Endodermal cell (in vitro differentiated cells): ENCODE results near the gene UGT1A3. TPM values are rescaled to one million over a fixed set of nuclear protein-coding genes. Genes with fewer than 3 reads are reported as not detected.

Experiments
- DNase-seq: peaks from one replicate; pipeline ENCODE4 v3.0.0-alpha.2; 2017
- H3K27ac ChIP-seq: 2 replicates; pipeline ENCODE4 v1.5.1; 2013; ENCODE audit warnings: mild to moderate bottlenecking, low read depth, low read length, moderate library complexity
- H3K27me3 ChIP-seq: 2 replicates; pipeline ENCODE4 v1.6.1; 2013; ENCODE audit warnings: mild to moderate bottlenecking, low read length, moderate library complexity; ENCODE audit not compliant: insufficient read depth, control insufficient read depth, poor library complexity, severe bottlenecking
- H3K36me3 ChIP-seq: 2 replicates; pipeline ENCODE4 v1.7.0; 2013; ENCODE audit warnings: mild to moderate bottlenecking, low read length, moderate library complexity; ENCODE audit not compliant: control insufficient read depth, insufficient read depth
- H3K4me1 ChIP-seq: one replicate; pipeline ENCODE4 v1.7.0; 2013; ENCODE audit warnings: low read length; ENCODE audit not compliant: control insufficient read depth, insufficient read depth
- H3K4me3 ChIP-seq: 2 replicates; pipeline ENCODE4 v1.5.1; 2013; ENCODE audit warnings: mild to moderate bottlenecking, low read length, moderate library complexity
- H3K9ac ChIP-seq: 2 replicates; pipeline ENCODE4 v1.6.1; 2013; ENCODE audit warnings: mild to moderate bottlenecking, low read length, moderate library complexity; ENCODE audit not compliant: poor library complexity, severe bottlenecking; ENCODE audit errors: extremely low read depth
- H3K9me3 ChIP-seq: 2 replicates; pipeline ENCODE4 v1.6.1; 2013; ENCODE audit warnings: mild to moderate bottlenecking, low read length, moderate library complexity; ENCODE audit not compliant: control insufficient read depth
- H3K27ac Mint-ChIP-seq: 2 replicates; pipeline ENCODE4 v1.8.0; 2020; ENCODE audit warnings: mixed read lengths
- H3K27me3 Mint-ChIP-seq: 2 replicates; pipeline ENCODE4 v1.8.0; 2021; ENCODE audit warnings: mild to moderate bottlenecking, mixed read lengths; ENCODE audit not compliant: insufficient read depth
- H3K36me3 Mint-ChIP-seq: 2 replicates; pipeline ENCODE4 v1.8.0; 2020; ENCODE audit warnings: low read depth, mixed read lengths
- H3K4me1 Mint-ChIP-seq: 2 replicates; pipeline ENCODE4 v1.8.0; 2020; ENCODE audit warnings: mixed read lengths
- H3K4me3 Mint-ChIP-seq: 2 replicates; pipeline ENCODE4 v1.8.0; 2020; ENCODE audit warnings: mild to moderate bottlenecking, moderate library complexity, mixed read lengths
- H3K9me3 Mint-ChIP-seq: 2 replicates; pipeline ENCODE4 v1.8.0; 2020; ENCODE audit warnings: mild to moderate bottlenecking, mixed read lengths
- WGBS, 2 experiments: methylation state at CpG; one replicate each; pipeline versions ENCODE4 v1.1.5 to v1.1.7; 2013; ENCODE audit warnings: missing lambda C conversion rate in 2 of 2, mixed read lengths in 1 of 2; ENCODE audit not compliant: insufficient coverage in 1 of 2, insufficient read length in 1 of 2; 5-methylcytosine and 5-hydroxymethylcytosine counted together
- total RNA-seq, 2 donors: library from RNA; stranded (reverse); fragmentation: NEBNext Ultra II Directional in 1 of 2; extraction: Animal tissue kit (Norgen Biotek cat#: 25700) in 1 of 2; gene quantifications; 2 replicates in 1 of 2; 3 replicates in 1 of 2; pipeline ENCODE4 v1.2.1, GENCODE V29; 2021
- TF ChIP-seq, protein P1 (sequence below): fragments of 200-600 bp; sonication (generic); conservative IDR thresholded peaks from 2 replicates; pipeline ENCODE4 v1.5.0; 2021; ENCODE audit warnings: antibody characterized with exemption, mild to moderate bottlenecking

Gene UGT1A3
- total RNA-seq, 2 donors from 2014 or later: not detected

- no peak overlapping the region for H3K4me3 ChIP-seq
- Mint-ChIP-seq H3K4me1 (peaks cover 18% of the 10 kb centered on the region), H3K27me3 (peaks cover 1% of the 10 kb centered on the region), H3K36me3 (no peaks in the 10 kb centered on the region), H3K9me3 (peaks cover 3% of the 10 kb centered on the region), H3K27ac (no peak overlapping the region), H3K4me3 (no peak overlapping the region)
- H3K9ac ChIP-seq: no peak overlapping the region
- H3K27ac ChIP-seq: no peak overlapping the region
- no peaks in the 10 kb centered on the region for H3K36me3 ChIP-seq
- H3K4me1 ChIP-seq: no peaks in the 10 kb centered on the region
- H3K27me3 ChIP-seq: no peaks in the 10 kb centered on the region
- WGBS, 2 experiments: 73 to 75% methylated on average over 4 of the region's 4 CpGs
- TF ChIP-seq, protein P1, sequence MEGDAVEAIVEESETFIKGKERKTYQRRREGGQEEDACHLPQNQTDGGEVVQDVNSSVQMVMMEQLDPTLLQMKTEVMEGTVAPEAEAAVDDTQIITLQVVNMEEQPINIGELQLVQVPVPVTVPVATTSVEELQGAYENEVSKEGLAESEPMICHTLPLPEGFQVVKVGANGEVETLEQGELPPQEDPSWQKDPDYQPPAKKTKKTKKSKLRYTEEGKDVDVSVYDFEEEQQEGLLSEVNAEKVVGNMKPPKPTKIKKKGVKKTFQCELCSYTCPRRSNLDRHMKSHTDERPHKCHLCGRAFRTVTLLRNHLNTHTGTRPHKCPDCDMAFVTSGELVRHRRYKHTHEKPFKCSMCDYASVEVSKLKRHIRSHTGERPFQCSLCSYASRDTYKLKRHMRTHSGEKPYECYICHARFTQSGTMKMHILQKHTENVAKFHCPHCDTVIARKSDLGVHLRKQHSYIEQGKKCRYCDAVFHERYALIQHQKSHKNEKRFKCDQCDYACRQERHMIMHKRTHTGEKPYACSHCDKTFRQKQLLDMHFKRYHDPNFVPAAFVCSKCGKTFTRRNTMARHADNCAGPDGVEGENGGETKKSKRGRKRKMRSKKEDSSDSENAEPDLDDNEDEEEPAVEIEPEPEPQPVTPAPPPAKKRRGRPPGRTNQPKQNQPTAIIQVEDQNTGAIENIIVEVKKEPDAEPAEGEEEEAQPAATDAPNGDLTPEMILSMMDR: no peak
- no peaks in the 10 kb centered on the region for H3K9me3 ChIP-seq
- no peak for DNase-seq
These were observed 22.8 kb upstream of the UGT1A3 start for GRCh38 chr2:233705911-233706506.

- H3K27ac Mint-ChIP-seq: no peak overlapping the region
These were observed 22.1 kb upstream of the UGT1A3 start for GRCh38 chr2:233706720-233707119.

GRCh38 chr2:233707940-233708644 lies 20.8 kb upstream of the UGT1A3 start:
- Histone ChIP-seq H3K9me3 (no peaks in the 10 kb centered on the region), H3K36me3 (no peaks in the 10 kb centered on the region), H3K27me3 (no peaks in the 10 kb centered on the region), H3K27ac (no peak overlapping the region), H3K4me1 (no peaks in the 10 kb centered on the region), H3K9ac (no peak overlapping the region), H3K4me3 (no peak overlapping the region)
- Mint-ChIP-seq H3K27me3 (no peaks in the 10 kb centered on the region), H3K4me3 (no peak overlapping the region), H3K27ac (no peak overlapping the region), H3K36me3 (no peaks in the 10 kb centered on the region), H3K9me3 (no peaks in the 10 kb centered on the region), H3K4me1 (peaks cover 5% of the 10 kb centered on the region)
- TF ChIP-seq, protein P1: no peak
- no peak for DNase-seq
- WGBS, 2 experiments: 89 to 92% methylated on average over 8 to 9 of the region's 10 CpGs

More at GRCh38 chr2:233706720-233707119, 22.1 kb upstream of the UGT1A3 start:
- H3K4me3 Mint-ChIP-seq: no peak overlapping the region
- Histone ChIP-seq H3K36me3 (no peaks in the 10 kb centered on the region), H3K9ac (no peak overlapping the region), H3K27me3 (no peaks in the 10 kb centered on the region), H3K9me3 (no peaks in the 10 kb centered on the region), H3K27ac (no peak overlapping the region), H3K4me1 (no peaks in the 10 kb centered on the region), H3K4me3 (no peak overlapping the region)
- no peaks in the 10 kb centered on the region for H3K36me3 Mint-ChIP-seq
- no peaks in the 10 kb centered on the region for H3K27me3 Mint-ChIP-seq
- H3K4me1 Mint-ChIP-seq: peaks cover 18% of the 10 kb centered on the region
- H3K9me3 Mint-ChIP-seq: no peaks in the 10 kb centered on the region
- no peak for DNase-seq
- 71% methylated on average over 1 of the region's 1 CpG; no CpG with 5 or more reads in 1 of the 2 experiments for WGBS, 2 experiments
- TF ChIP-seq, protein P1: no peak
